ENCODE results near the gene CD99. TPM values are rescaled to one million over a fixed set of nuclear protein-coding genes. Genes with fewer than 3 reads are reported as not detected.
A peak's percentile ranks its signal among the peaks of the same experiment; 100 is the strongest.
"Not testable (repeated sequence)": the region's sequence is repeated elsewhere in the genome, so short reads cannot be mapped to it uniquely, and the experiment has no call there.

Gene CD99
- total RNA-seq, 1 experiment from 2014 or later: 112 TPM

DNA sequence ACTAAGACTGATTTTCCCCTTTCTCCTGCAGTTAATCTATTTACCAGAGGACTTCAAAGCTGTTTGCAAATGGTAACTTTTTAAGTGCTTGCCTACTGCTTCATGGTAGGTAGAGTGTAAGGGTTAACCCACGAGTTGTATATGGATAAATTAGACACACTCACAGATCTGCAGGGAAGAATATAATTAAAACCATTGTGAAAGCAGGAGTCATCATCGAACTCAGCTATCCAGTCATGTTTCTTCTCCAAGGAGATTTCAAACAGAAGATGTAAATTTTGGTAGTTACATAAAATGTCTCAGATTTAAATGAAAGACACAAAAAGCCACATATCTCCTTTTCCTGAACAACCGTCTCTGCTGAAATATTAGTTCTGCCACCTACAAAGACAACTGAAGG lies 60.2 kb downstream of the CD99 start:
- DNase-seq: no peak
- Histone ChIP-seq H3K36me3 (replicated peaks; ENCODE audit: control insufficient read depth, insufficient read depth, low read length) (no peaks in the 10 kb centered on the region), H3K4me3 (ENCODE audit: insufficient read depth, low read depth, low read length) (no peak overlapping the region), H3K27me3 (ENCODE audit: control insufficient read depth, insufficient read depth, low read length) (no peaks in the 10 kb centered on the region)

DNA sequence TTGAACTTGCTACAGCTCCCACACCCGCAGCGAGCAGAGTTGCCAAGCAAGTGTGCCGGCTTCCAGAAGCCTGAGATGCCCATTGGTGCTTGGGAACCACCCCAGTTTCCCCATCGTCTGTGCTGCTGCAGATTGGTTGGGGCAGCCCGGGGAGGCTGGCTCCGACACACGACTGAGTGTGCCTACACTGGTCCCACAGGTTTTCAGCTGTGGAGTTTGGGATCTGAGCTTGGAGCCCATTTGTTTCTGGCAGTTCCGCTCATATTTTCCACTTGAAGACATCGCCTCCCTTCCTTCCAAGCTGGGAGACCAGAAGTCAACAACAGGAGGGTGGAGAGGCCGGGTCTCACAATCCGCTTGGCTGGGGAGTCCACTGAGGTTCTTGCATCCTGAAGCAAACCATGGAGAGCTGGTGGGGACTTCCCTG lies 60.8 kb downstream of the CD99 start, which contains the start of gene XG:
Gene XG, plus strand, starts transcription at position 167 of the 427 bp plus-strand sequence. Its CDS starts 235 bp downstream, at position 402.
- not testable (repeated sequence) for DNase-seq; H3K4me3 ChIP-seq (ENCODE audit: insufficient read depth, low read depth, low read length); H3K36me3 ChIP-seq (replicated peaks; ENCODE audit: control insufficient read depth, insufficient read depth, low read length); H3K27me3 ChIP-seq (ENCODE audit: control insufficient read depth, insufficient read depth, low read length)

DNA sequence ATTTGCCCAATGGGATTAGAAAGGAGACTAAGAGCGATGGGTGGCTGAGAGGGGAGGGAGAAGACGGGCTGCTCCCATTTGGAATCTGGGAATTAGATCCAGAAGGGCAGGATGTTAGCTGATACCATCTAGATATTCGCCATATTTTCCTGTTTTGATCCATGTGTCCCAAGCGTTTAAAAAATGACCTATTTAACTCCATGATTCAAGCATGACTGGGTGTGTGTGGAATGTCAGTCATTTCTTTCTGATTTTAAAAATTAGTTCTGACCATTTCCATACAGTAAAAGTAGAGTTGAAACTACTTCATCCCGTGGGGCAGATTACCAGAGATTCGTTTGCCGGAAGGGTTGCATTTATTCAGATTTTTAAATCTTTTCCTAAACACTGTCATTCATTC lies 61.3 kb downstream of the CD99 start:
- H3K27me3 ChIP-seq (ENCODE audit: control insufficient read depth, insufficient read depth, low read length); DNase-seq; H3K36me3 ChIP-seq (replicated peaks; ENCODE audit: control insufficient read depth, insufficient read depth, low read length); H3K4me3 ChIP-seq (ENCODE audit: insufficient read depth, low read depth, low read length): not testable (repeated sequence)

DNA sequence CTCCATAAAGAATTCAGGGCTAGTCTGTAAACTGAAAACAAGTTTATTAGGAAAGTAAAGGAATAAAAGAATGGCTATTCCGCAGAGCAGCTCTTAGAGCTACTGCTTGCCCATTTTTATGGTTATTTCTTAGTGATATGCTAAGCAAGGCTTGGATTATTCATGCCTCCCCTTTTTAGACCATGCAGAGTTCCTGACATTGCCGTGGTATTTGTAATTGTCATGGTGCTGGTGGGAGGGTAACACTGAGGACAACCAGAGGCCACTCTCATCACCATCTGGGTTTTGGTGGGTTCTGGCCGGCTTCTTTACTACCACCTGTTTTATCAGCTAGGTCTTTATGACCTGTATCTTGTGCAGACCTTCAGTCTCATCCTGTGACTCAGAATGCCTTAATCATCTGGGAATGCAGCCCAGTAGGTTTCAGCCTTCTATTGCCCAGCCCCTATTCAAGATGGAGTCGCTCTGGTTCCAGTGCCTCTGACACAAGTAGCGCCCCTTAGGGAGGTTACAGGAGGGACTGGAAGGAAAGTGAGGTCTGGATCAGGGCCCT lies 64.1 kb downstream of the CD99 start:
- not testable (repeated sequence) for DNase-seq; H3K27me3 ChIP-seq (ENCODE audit: control insufficient read depth, insufficient read depth, low read length); H3K4me3 ChIP-seq (ENCODE audit: insufficient read depth, low read depth, low read length); H3K36me3 ChIP-seq (replicated peaks; ENCODE audit: control insufficient read depth, insufficient read depth, low read length)

DNA sequence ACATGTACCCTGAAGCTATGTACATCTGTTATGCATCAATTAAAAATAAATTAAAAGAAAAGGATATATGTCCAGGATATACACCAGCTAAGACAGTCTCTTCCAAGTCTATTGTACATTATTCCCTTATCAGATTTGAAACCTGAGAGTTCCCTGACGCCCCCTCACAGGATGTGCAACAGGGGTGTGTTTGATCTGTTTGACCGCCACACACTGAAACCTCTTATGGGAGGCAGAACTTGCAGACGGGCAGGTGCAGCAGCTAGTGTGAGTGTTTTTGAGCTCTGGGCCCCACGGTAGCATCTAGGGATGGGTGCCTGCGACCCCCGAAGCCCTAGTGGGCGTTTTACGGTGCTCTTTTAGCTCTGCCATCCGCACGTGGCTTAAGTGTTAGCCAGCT lies 65.5 kb downstream of the CD99 start:
- no peak for DNase-seq
- no peaks in the 10 kb centered on the region for H3K36me3 ChIP-seq (replicated peaks; ENCODE audit: control insufficient read depth, insufficient read depth, low read length)
- no peak overlapping the region for H3K4me3 ChIP-seq (ENCODE audit: insufficient read depth, low read depth, low read length)
- H3K27me3 ChIP-seq (ENCODE audit: control insufficient read depth, insufficient read depth, low read length): no peaks in the 10 kb centered on the region

DNA sequence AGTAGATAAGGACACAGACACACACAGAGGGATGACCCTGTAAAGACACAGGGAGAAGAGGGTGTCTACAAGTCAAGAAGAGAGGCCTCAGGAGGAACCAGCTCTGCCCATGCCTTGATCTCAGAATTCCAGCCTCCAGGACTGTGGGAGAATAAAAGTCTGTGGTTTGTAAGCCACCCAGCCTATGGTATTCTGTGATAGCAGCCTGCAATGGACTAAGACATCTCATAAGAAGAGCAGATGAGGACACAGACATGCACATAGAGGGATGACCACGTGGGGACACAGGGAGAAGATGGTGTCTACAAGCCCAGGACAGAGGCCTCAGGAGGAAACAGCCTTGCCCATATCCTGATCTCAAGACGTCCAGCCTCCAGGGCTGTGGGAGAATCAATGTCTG lies 70.2 kb downstream of the CD99 start:
- DNase-seq: no peak
- Histone ChIP-seq H3K36me3 (replicated peaks; ENCODE audit: control insufficient read depth, insufficient read depth, low read length) (no peaks in the 10 kb centered on the region), H3K4me3 (ENCODE audit: insufficient read depth, low read depth, low read length) (no peak overlapping the region)

GRCh38 chrX:2762671-2763070 lies 71.6 kb downstream of the CD99 start:
- DNase-seq; H3K36me3 ChIP-seq (replicated peaks; ENCODE audit: control insufficient read depth, insufficient read depth, low read length); H3K27me3 ChIP-seq (ENCODE audit: control insufficient read depth, insufficient read depth, low read length); H3K4me3 ChIP-seq (ENCODE audit: insufficient read depth, low read depth, low read length): not testable (repeated sequence)

More for the DNA sequence above, 70.2 kb downstream of the CD99 start:
- no peaks in the 10 kb centered on the region for H3K27me3 ChIP-seq (ENCODE audit: control insufficient read depth, insufficient read depth, low read length)

GRCh38 chrX:2764766-2765548 lies 73.9 kb downstream of the CD99 start:
- not testable (repeated sequence) for DNase-seq; H3K27me3 ChIP-seq (ENCODE audit: control insufficient read depth, insufficient read depth, low read length); H3K36me3 ChIP-seq (replicated peaks; ENCODE audit: control insufficient read depth, insufficient read depth, low read length); H3K4me3 ChIP-seq (ENCODE audit: insufficient read depth, low read depth, low read length)

- no peak for DNase-seq
- H3K36me3 ChIP-seq (replicated peaks; ENCODE audit: control insufficient read depth, insufficient read depth, low read length): no peaks in the 10 kb centered on the region
- H3K4me3 ChIP-seq (ENCODE audit: insufficient read depth, low read depth, low read length): no peak overlapping the region
- no peaks in the 10 kb centered on the region for H3K27me3 ChIP-seq (ENCODE audit: control insufficient read depth, insufficient read depth, low read length)
Observed at GRCh38 chrX:2765549-2765830, 74.4 kb downstream of the CD99 start.

DNA sequence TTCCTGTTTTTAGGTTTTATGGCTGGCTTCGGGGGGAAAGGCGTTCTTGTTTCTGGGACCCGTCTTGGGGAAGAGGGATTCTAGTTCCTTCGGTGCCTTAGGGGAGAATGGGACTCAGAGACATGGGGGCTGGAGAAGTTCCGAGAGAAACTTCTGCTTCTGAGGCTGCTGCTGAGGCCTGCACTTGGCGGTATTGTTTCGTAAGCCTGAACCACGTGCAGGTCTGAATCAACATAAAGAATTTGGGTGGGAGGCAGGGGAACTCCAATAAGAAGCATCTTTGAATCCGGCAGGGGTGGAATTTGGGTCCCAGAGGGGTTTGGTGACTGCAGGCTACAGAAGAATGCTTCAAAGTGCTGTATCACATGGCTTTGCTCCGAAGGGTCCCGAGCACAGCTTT lies 75.8 kb downstream of the CD99 start:
- no peak overlapping the region for H3K4me3 ChIP-seq (ENCODE audit: insufficient read depth, low read depth, low read length)
- H3K27me3 ChIP-seq (ENCODE audit: control insufficient read depth, insufficient read depth, low read length): no peaks in the 10 kb centered on the region
- DNase-seq: no peak
- H3K36me3 ChIP-seq (replicated peaks; ENCODE audit: control insufficient read depth, insufficient read depth, low read length): no peaks in the 10 kb centered on the region

- Histone ChIP-seq H3K36me3 (replicated peaks; ENCODE audit: control insufficient read depth, insufficient read depth, low read length) (no peaks in the 10 kb centered on the region), H3K4me3 (ENCODE audit: insufficient read depth, low read depth, low read length) (no peak overlapping the region), H3K27me3 (ENCODE audit: control insufficient read depth, insufficient read depth, low read length) (no peaks in the 10 kb centered on the region)
- DNase-seq: peak; percentile 50
Observed at GRCh38 chrX:2767631-2768455, 76.7 kb downstream of the CD99 start.

DNA sequence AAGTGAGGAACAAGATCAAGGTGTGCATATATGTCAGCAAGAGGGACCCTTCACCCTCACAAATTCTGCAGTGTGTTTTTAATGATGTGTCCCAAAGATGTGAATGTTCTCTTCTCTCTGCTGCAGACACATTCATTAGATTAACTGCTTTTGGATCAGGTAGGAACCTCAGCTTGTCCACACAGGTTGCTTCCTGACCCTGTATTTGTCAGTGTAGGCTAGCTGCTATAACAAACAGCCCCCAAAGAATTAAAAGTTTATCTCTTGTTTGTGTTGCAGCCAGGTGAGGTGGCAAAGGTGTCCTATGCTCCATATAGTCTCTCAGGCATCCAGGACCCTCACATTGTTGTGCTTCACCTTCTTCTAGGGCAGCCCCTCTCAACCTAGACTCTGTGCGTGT lies 78.5 kb downstream of the CD99 start:
- H3K27me3 ChIP-seq (ENCODE audit: control insufficient read depth, insufficient read depth, low read length): no peaks in the 10 kb centered on the region
- DNase-seq: no peak
- no peaks in the 10 kb centered on the region for H3K36me3 ChIP-seq (replicated peaks; ENCODE audit: control insufficient read depth, insufficient read depth, low read length)
- no peak overlapping the region for H3K4me3 ChIP-seq (ENCODE audit: insufficient read depth, low read depth, low read length)

GRCh38 chrX:2773166-2774055 lies 82.3 kb downstream of the CD99 start:
- not testable (repeated sequence) for H3K36me3 ChIP-seq (replicated peaks; ENCODE audit: control insufficient read depth, insufficient read depth, low read length); H3K27me3 ChIP-seq (ENCODE audit: control insufficient read depth, insufficient read depth, low read length); DNase-seq; H3K4me3 ChIP-seq (ENCODE audit: insufficient read depth, low read depth, low read length)

DNA sequence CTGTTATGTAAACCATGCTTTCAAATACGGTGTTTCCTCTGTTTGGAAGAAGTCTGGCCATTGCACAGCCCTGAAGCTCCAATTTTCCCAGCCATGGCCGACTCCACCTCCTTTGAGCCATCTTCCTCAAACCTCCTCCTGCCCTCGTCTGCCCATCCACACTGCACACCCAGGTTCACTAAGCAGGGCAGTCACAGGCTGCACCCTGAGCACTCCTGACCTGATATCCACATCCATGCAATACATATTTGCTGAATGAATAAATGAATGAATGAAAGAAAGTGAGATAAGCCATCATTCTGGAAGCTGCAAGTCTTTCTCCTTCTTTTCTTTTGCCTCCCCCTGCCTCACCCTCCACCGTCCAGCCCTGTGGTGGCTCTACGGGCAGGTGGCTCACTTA lies 83.0 kb downstream of the CD99 start:
- Histone ChIP-seq H3K27me3 (ENCODE audit: control insufficient read depth, insufficient read depth, low read length) (no peaks in the 10 kb centered on the region), H3K36me3 (replicated peaks; ENCODE audit: control insufficient read depth, insufficient read depth, low read length) (no peaks in the 10 kb centered on the region), H3K4me3 (ENCODE audit: insufficient read depth, low read depth, low read length) (no peak overlapping the region)

More for the DNA sequence above, 83.0 kb downstream of the CD99 start:
- DNase-seq: no peak
